AG04449 (cell line): ENCODE results near the gene ZFP36L2.

Experiments
- CTCF ChIA-PET: fragments of 350-600 bp; formaldehyde crosslinking; extraction: SDS; loops from one replicate; lab custom pipeline; 2021; ENCODE audit warnings: antibody characterized with exemption; lab: Yijun Ruan, JAX
- POLR2A ChIA-PET: fragments of 400-600, 350-600 bp; formaldehyde crosslinking; extraction: SDS; loops from one replicate; lab custom pipeline; 2020; ENCODE audit warnings: antibody characterized with exemption, inconsistent platforms; lab: Yijun Ruan, JAX
- DNase-seq: peaks from one replicate; pipeline ENCODE4 v3.0.0-alpha.2; 2010; ENCODE audit warnings: low read depth, low spot score
- H3K4me3 ChIP-seq: 2 replicates; pipeline ENCODE4 v1.5.1; 2011; ENCODE audit warnings: low read depth, mild to moderate bottlenecking, control low read depth, low read length
- CTCF ChIP-seq: IDR thresholded peaks from one replicate; pipeline ENCODE4 v1.5.1; 2011; ENCODE audit warnings: mild to moderate bottlenecking, moderate library complexity, low read length, control low read depth, inconsistent platforms; ENCODE audit not compliant: insufficient read depth; ENCODE audit errors: missing control alignments

Gene ZFP36L2

GRCh38 chr2:43226558-43226954 lies at the start of gene ZFP36L2:
Gene ZFP36L2, minus strand, starts transcription at chr2:43226606. Its CDS starts 291 bp downstream, at chr2:43226315.
- CTCF ChIA-PET: interaction anchor here (0.8 to 15.0 kb wide), 18 partner anchors 8 to 407 kb away, joined by 3 to 293 read pairs (median 18); no protein-coding TSS in a partner anchor
- no peak for DNase-seq
- peak within 1 kb of the TSS; percentile 86 for H3K4me3 ChIP-seq
- peak; percentile 2 for TF ChIP-seq CTCF
- POLR2A ChIA-PET: interaction anchor here (0.6 to 2.4 kb wide), 29 partner anchors 8 to 416 kb away, joined by 3 to 16 read pairs (median 3); no protein-coding TSS in a partner anchor

- no peak for TF ChIP-seq CTCF
- no peak for DNase-seq
- no peak overlapping the region for H3K4me3 ChIP-seq
These were observed 48.3 kb upstream of the ZFP36L2 start for GRCh38 chr2:43274721-43275120.

GRCh38 chr2:43274055-43274454 lies 47.6 kb upstream of the ZFP36L2 start:
- ChIA-PET CTCF (no interaction called here), POLR2A (no interaction called here)
- TF ChIP-seq CTCF: no peak
- DNase-seq: no peak
- H3K4me3 ChIP-seq: no peak overlapping the region

More at GRCh38 chr2:43274721-43275120, 48.3 kb upstream of the ZFP36L2 start:
- ChIA-PET POLR2A (no interaction called here), CTCF (interaction anchor here (1.3 kb wide), 1 partner anchor 46 kb away, joined by 4 read pairs; no protein-coding TSS in a partner anchor)

GRCh38 chr2:43273529-43273928 lies 47.1 kb upstream of the ZFP36L2 start:
- no peak for TF ChIP-seq CTCF
- no peak overlapping the region for H3K4me3 ChIP-seq
- CTCF ChIA-PET: no interaction called here
- DNase-seq: no peak
- POLR2A ChIA-PET: no interaction called here

- H3K4me3 ChIP-seq: no peak overlapping the region
- ChIA-PET CTCF (interaction anchor here (3.1 kb wide), 1 partner anchor 214 kb away, joined by 12 read pairs; no protein-coding TSS in a partner anchor), POLR2A (no interaction called here)
- DNase-seq: no peak
- no peak for TF ChIP-seq CTCF
These were observed 44.7 kb upstream of the ZFP36L2 start for GRCh38 chr2:43270930-43271615.

- CTCF ChIA-PET: interaction anchor here (1.3 to 3.1 kb wide), 4 partner anchors 26 to 214 kb away, joined by 4 to 12 read pairs (median 7); no protein-coding TSS in a partner anchor
- POLR2A ChIA-PET: no interaction called here
- no peak for TF ChIP-seq CTCF
These were observed 44.1 kb upstream of the ZFP36L2 start for GRCh38 chr2:43270461-43270860.

More at GRCh38 chr2:43270461-43270860, 44.1 kb upstream of the ZFP36L2 start:
- DNase-seq: no peak
- H3K4me3 ChIP-seq: no peak overlapping the region
